WI38 (cell line): Measurements from ENCODE around the gene BIRC7.

Source experiments
- H3K4me3 ChIP-seq: 2 replicates; pipeline ENCODE4 v1.5.1; 2011; ENCODE audit warnings: low read depth, mild to moderate bottlenecking, control low read depth, low read length
- CTCF ChIP-seq: IDR thresholded peaks from 2 replicates; pipeline ENCODE4 v1.5.1; 2012; ENCODE audit warnings: low read depth, mild to moderate bottlenecking, control low read depth, low read length

Gene BIRC7

DNA sequence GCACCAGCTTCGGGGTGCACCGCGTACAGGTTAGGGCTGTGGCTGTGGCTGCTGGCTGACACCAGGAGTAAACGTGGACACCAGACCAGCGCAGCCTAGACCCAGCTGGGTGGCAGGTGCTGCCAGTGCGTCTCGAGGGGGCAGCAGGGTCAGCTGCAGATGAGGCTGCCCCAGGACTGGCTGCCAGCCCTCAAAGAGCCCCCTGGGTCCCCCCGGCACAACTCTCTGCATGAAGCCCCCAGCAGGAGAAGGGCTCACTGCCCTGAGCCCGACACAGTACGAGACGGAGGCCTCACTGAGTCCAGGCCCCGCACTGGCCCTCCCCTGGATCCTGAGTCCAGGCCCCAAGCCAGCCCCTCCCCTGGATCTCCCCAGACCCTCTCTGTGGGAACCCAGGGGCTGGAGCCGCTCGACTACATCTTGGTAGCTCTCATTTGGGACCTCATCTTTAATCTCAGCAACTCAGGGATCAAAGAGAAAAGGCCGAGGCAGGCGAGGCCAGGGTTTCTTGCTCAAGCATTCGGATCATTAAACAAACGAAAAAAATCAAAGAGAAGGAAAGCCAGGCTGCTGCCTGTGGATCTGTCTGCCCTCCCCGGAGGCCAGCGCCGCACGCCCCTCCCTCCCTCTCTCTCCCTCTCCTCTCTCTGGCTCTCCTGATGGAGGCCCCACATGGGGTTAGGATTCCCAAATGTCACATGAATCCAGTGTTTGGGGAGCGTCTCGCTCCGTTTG is 25.5 kb downstream of the BIRC7 start:
- no peak overlapping the region for H3K4me3 ChIP-seq
- no peak for TF ChIP-seq CTCF

GRCh38 chr20:63261795-63262528 is 26.3 kb downstream of the BIRC7 start:
- no peak overlapping the region for H3K4me3 ChIP-seq
- no peak for TF ChIP-seq CTCF

DNA sequence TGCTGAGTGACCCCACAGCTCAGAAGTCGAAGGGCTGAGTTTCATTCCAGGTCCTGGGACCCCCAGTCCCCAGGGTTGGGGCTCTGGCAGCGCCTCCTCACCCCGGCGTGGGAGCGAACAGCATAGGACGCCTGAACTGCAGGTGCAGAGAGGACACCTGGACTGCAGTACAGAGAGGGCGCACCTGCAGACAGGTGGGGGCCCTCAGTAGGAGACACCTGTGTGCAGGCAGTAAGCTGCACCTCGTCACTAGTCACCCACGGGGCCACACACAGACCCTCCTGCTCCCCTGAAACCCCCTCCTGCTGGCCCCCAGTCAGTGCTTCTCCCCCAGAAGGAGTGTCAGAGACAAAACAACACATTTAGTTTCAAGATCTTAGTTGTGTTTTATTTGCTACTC is 27.1 kb downstream of the BIRC7 start:
- no peak overlapping the region for H3K4me3 ChIP-seq
- TF ChIP-seq CTCF = no peak

- no peak for TF ChIP-seq CTCF
- H3K4me3 ChIP-seq = no peak overlapping the region
Observed at GRCh38 chr20:63264000-63264399, 28.3 kb downstream of the BIRC7 start.

DNA sequence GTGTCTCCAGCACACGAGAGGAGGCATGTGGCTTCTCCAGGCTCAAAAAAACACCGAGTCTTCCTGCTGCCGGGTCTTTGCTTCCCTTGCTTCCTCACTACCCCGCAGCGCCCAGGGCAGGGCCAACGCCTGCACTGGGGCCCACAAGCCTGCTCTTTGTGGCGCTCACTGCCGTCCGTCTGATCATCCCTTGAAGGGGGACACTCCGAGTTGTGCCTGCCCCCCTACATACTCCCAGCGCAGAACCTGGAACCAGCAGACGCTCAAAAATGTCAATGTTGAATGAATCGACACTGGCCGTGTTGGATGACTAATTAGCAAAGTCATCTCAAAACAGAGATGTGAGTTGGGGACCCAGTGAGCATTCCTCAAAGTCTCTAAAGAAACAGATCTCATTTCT is 28.8 kb downstream of the BIRC7 start:
- H3K4me3 ChIP-seq = no peak overlapping the region
- TF ChIP-seq CTCF = no peak

DNA sequence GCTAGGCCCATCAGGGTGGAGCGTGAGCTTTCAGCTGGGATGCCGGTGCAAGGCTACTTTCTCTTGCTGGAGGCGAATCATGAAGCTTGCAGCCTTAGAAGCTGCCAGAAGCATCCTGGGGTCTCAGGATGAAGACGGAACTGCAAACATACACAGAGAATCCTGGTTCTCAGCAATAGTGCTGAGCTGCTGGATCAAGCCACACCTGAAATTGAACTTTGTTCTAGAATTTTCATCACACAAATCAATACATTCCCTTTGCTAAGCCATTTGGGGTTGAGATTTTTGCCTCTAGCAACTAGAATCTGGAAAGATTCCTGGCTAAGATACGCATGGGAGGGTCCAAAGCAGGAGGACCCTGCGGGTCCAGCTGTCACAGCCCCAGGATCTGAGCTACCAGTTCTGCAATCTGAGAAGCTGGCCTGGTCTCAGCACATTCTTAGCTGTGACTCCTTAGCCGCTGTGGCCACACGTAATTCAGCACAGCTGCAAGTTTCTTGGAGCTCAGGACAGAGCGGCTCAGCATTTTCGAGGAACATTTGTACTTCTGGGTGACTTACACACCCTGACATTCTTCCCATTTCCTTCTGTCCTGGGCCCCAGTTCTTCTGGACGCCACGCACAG is 30.3 kb downstream of the BIRC7 start:
- TF ChIP-seq CTCF = no peak
- H3K4me3 ChIP-seq = no peak overlapping the region

DNA sequence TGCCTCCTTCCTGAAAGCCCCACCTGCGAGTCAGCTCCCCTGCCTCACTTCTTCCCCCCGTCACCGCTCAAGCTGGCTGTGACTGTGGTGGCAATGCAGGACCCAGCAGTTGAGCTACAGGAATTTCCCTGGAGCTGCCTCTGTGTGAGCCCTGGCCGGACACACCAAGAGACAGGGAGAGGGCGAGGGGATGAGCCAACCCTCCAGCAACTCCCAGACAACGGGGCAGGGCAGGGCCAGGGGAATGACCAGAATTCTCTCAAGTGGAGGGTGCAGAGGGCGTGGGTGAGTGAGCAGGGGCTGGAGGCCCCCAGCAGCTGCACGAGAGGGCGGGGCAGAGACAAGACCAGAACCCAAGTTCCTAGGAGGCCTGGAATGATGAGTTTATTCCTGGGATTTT is 32.0 kb downstream of the BIRC7 start:
- H3K4me3 ChIP-seq = no peak overlapping the region
- no peak for TF ChIP-seq CTCF
